KOPT-K1 (cell line): ENCODE results near the gene SUSD6.
A peak's percentile ranks its signal among the peaks of the same experiment; 100 is the strongest.

Experiments used
- H3K27ac ChIP-seq: fragments of 200-600 bp; sonication (generic); 2 replicates; pipeline ENCODE4 v1.5.1; 2016; ENCODE audit warnings: antibody characterized with exemption, mild to moderate bottlenecking, low read depth, low read length; ENCODE audit not compliant: poor library complexity, severe bottlenecking
- H3K36me3 ChIP-seq: fragments of 200-600 bp; sonication (generic); 2 replicates; pipeline ENCODE4 v1.5.1; 2017; ENCODE audit warnings: antibody characterized with exemption, mild to moderate bottlenecking, low read length, moderate library complexity; ENCODE audit not compliant: insufficient read depth
- H3K9me3 ChIP-seq: fragments of 200-600 bp; sonication (generic); 2 replicates; pipeline ENCODE4 v1.5.1; 2017; ENCODE audit warnings: antibody characterized with exemption, low read length, mild to moderate bottlenecking; ENCODE audit not compliant: insufficient read depth, poor library complexity, severe bottlenecking

The SUSD6 gene

GRCh38 chr14:69610020-69610873 lies 1.1 kb upstream of the SUSD6 start:
- H3K27ac ChIP-seq = peak overlapping the region; percentile 78
- no peaks in the 10 kb centered on the region for H3K36me3 ChIP-seq
- H3K9me3 ChIP-seq = no peaks in the 10 kb centered on the region

DNA sequence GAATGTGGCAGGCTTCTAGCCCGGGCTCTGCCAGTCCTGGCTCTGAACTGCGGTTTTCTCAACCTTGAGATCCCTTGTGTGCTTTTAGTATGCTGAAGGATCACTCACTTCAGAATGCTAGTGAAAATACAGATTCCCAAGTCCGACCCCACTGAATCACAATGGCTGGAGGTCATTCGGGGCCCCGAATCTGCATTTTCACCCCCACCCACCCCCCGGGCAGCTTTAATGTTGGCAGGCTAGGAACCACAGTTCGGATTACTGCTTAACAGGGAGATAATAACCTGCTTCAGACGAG lies 573 bp upstream of the SUSD6 start:
- peak overlapping the region; percentile 78 for H3K27ac ChIP-seq
- no peaks in the 10 kb centered on the region for H3K36me3 ChIP-seq
- H3K9me3 ChIP-seq = no peaks in the 10 kb centered on the region

DNA sequence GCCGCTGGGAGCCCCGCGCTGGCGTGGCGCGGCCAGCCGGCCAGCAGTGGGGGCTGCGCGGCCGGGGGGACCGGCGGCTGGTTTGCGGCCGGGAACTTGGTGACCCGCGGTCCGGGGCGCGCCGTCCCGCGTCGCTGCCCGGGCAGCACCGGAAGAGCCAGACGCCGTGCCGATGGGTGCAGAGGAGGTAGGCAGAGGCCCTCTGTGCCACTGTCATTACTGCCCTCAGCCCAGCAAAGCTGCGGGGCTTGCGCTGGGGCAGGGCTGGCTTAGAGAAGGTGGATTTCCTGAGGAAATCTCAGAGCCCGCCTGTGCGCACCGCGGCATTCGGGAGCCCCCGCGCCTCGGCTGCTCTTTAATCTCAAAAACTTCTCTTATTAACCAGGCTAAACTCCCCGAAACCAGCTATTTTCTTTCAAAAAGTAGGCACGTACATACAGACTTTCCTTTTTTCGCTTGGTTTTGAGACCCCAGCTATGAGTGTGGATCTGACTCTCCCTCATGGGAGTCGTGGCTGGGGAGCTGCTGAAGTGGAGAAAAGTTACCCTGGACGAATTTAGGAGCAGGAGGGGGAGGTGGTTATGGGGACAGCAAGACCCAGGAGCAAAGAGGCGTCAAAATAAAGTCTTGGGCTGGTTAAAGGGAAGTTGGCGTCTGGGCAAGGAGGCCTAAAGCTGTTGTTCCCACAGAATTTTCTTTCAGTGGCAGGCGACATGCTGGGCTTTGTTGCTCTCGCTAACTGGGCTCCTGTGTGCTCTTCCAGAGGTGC lies 802 bp downstream of the SUSD6 start:
- H3K27ac ChIP-seq = peak overlapping the region; percentile 58
- H3K9me3 ChIP-seq = no peaks in the 10 kb centered on the region
- no peaks in the 10 kb centered on the region for H3K36me3 ChIP-seq

DNA sequence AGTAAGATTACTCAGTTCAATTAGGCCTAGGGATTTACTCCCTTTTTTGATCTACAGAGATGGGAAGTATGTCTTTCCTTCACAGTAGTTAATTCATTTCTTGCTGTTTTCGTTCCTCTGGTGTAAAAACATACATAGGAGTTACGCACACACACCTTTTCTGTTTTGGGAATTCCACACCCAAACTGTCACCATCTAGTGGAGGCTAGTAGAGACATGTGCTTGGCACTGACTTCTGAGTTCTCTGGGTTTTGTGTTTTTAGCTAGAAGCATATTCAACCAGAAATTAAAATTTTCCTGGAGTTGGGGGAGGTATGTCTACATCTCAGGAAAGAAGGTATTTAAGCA lies 1.4 kb downstream of the SUSD6 start:
- no peaks in the 10 kb centered on the region for H3K36me3 ChIP-seq
- no peaks in the 10 kb centered on the region for H3K9me3 ChIP-seq
- H3K27ac ChIP-seq = peak overlapping the region; percentile 58

DNA sequence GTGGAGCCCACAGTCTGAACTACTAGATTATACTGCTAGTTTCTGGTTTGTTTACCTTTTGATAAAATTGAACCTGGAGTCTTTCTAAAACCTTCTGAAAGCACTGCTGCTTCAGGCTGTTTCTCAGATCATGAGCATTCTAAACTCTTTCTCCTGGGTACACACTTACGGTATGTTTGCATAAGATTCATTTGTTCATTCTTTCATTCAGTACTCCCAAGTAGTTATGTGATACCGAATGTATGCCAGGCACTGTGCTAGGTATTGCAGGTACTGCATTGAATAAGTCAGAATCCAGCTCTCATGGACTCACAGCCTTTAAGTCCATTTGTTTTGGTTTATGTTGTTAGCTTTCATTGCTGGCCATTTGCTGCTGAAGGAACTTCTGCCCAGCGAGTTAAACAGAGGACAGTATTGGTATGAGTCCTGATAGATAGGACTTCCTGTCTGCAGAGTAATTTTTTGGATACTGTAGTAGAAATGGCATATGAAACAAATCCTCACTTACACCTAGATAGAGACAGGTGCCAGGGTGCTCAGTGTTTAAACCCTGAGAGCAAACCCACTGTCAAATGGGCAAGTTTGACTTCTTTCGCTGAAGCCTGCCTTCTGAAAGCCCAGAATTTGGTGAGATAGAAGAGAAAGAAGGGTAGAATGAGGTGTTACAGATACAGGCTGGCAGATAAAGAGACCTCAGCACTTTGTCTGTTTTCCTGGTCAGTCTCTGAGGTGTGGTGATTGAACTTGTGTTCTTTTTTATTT lies 2.1 kb downstream of the SUSD6 start:
- H3K27ac ChIP-seq = peak overlapping the region; percentile 11
- H3K9me3 ChIP-seq = no peaks in the 10 kb centered on the region
- no peaks in the 10 kb centered on the region for H3K36me3 ChIP-seq

DNA sequence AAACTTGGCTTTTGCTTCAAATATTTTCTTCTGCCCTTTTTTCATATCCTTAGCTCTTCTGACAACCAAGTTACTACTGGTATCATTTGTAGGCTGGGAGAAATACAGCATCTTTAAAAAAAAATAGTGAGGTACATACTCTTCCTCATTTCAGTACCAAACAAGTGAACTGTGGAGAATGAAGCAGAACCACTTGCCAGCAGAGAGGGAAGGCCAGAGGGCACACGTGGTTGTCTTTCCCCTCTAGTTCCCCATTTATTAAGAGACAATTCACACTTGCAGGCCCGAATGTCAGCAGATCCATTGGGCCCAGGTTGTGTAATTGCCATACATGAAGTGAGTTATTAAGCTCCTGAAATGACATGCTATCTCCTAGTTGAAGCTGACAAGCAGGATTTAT lies 3.2 kb downstream of the SUSD6 start:
- no peaks in the 10 kb centered on the region for H3K9me3 ChIP-seq
- H3K36me3 ChIP-seq = no peaks in the 10 kb centered on the region
- peak overlapping the region; percentile 83 for H3K27ac ChIP-seq

DNA sequence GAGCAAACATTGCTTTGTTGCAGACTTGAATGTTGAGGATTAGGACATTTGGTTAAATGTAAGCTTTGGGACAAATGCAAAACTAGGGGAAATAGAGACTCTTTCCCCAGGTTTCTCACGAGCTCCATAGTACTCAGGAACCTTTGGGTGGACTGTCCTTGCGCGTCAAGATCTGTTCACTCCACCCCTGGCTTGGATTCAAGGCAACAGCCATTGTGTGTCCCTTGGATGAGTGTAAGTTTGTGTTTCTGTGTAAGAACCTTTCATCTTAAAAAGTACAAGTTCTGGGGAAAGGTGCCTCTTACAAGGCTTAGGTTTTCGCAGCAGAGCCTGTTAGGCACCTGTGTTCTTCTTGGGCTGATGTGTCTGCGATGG lies 3.7 kb downstream of the SUSD6 start:
- Histone ChIP-seq H3K36me3 (no peaks in the 10 kb centered on the region), H3K27ac (peak overlapping the region; percentile 83), H3K9me3 (no peaks in the 10 kb centered on the region)

DNA sequence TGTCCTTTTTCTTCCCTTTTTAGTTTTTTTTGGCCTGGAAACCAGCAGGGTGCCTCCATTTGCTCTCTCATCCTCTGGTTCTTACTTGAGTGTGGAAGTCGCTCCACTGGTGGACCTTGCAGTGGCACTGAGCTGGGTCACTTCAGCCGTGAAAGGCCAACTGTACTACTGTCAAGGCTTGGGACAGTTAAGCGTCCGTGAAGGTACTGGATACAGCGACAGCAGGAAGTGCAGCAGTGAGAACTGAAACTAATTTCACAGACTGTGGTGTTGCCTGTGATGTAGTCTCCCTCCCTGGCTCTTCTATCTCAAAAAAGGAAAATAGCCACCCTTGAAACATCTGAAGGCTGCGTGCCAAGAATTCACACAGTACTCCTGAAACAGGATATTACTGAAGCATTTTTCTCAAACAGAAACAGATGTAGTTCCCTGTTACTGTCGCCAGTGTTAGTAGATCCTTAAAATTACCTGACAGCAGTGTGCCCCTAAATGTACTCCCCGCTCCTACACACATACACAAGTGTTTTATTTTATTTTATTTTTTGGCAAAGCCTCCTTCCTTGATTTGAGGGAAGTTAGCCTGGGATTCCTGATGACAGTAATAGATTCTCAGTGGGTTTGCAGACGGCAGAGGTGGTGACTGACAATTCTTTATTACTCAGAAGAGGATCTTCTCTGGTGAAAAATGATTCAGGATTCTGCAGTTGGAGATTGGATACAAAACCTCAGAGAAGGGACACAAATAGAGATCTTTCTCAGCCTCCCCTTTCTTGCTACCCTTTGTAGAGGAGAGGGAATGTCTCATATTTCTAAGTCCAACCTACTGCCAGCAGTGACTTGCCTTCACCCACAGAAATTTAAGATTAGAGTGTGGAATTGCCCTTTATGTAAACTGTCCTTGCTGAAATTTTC lies 4.4 kb downstream of the SUSD6 start:
- Histone ChIP-seq H3K27ac (peak overlapping the region; percentile 83), H3K9me3 (no peaks in the 10 kb centered on the region), H3K36me3 (no peaks in the 10 kb centered on the region)

GRCh38 chr14:69616408-69616773 lies 5.0 kb downstream of the SUSD6 start:
- no peaks in the 10 kb centered on the region for H3K36me3 ChIP-seq
- peak overlapping the region; percentile 83 for H3K27ac ChIP-seq
- no peaks in the 10 kb centered on the region for H3K9me3 ChIP-seq

DNA sequence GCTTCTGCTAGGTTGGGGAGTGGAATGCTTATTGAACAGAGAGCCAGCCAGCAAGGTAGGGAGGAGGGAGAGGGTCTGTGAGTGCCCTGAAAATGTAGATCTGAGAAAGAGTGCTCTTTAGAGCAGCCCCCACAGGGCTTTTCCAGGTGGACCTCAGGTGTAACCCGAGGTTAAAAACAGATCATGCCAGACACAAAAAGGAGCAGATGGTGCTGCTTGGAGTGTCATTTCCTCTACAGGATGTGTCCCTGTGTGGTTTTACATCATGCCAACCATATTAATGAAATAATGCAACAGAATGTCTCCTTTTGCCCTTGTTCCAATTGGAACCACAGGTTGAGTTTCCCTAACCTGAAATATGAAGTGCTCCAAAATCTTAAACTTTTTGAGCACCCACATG lies 6.4 kb downstream of the SUSD6 start:
- Histone ChIP-seq H3K36me3 (no peaks in the 10 kb centered on the region), H3K9me3 (no peaks in the 10 kb centered on the region), H3K27ac (peak overlapping the region; percentile 43)

DNA sequence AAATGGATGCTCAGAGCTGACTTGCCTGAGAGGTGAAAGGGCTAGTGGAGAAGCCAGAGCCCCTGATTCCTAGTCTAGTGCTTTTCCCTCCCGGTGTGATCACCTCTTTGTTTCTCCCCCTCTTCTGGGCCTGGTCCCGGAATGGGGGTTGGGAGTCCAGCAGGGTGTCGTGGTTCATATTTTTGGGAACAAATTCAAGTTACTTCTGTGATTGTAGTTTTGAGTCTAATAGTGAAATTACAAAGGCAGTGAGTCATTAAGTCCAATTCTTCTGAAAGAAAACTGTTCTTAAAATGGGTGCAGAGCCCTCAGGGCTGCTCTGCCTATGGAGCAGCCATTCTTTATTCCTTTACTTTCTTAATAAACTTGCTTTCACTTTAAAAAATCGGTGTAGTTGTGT lies 7.6 kb downstream of the SUSD6 start:
- Histone ChIP-seq H3K27ac (peak overlapping the region; percentile 14), H3K36me3 (no peaks in the 10 kb centered on the region)

GRCh38 chr14:69620211-69620611 lies 8.8 kb downstream of the SUSD6 start:
- Histone ChIP-seq H3K27ac (peak overlapping the region; percentile 8), H3K36me3 (no peaks in the 10 kb centered on the region), H3K9me3 (no peaks in the 10 kb centered on the region)

More for the DNA sequence above, 7.6 kb downstream of the SUSD6 start:
- H3K9me3 ChIP-seq = no peaks in the 10 kb centered on the region

DNA sequence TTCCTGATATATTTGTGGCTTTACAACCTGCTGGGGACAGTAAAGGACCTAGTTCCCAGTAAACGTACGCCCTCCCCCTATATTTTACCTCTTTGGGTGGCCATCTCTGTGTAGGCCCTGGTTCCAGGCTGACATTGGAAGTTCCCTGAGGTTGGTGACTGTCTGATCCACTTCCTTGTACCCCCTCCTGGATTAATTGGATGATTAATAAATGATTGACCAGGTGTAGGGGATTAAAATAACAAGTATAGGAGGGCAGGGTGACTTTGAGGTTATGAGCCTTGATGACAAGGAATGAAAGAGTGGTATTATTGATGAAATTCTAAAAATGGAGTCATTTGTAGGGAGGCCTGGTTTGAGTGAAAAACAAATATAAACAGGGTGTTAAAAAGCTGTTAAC lies 9.6 kb downstream of the SUSD6 start:
- Histone ChIP-seq H3K9me3 (no peaks in the 10 kb centered on the region), H3K36me3 (no peaks in the 10 kb centered on the region), H3K27ac (peak overlapping the region; percentile 2)

GRCh38 chr14:69624136-69624535 lies 12.7 kb downstream of the SUSD6 start:
- no peaks in the 10 kb centered on the region for H3K36me3 ChIP-seq
- H3K27ac ChIP-seq = peak overlapping the region; percentile 78
- no peaks in the 10 kb centered on the region for H3K9me3 ChIP-seq
